ENCODE results near the gene AFF3. TPM values are rescaled to one million over a fixed set of nuclear protein-coding genes. Genes with fewer than 3 reads are reported as not detected.

Gene AFF3
- total and polyA plus RNA-seq, 2 of the 8 experiments (the other 6 are each of a cell fraction or from before 2014, with no cell fraction given) = 0.27 to 3.0 TPM

GRCh38 chr2:99971326-99971900 lies 171.0 kb downstream of the AFF3 start (continued):
- TF ChIP-seq CEBPB (IDR thresholded peaks at IDR 0.05; ENCODE audit: low read depth, low read length) = no peak
